Activated CD4-positive, alpha-beta T cell treated with anti-CD3 and anti-CD28 coated beads, Interleukin-2, amount 10 ng/mL, durations not matched to agents 7 days and 5 days (primary cell): ENCODE results near the gene ATG16L1. TPM values are rescaled to one million over a fixed set of nuclear protein-coding genes. Genes with fewer than 3 reads are reported as not detected.

Experiments
- CTCF ChIA-PET: fragments of 350-600 bp; sonication (Branson Sonifier 250); formaldehyde crosslinking; loops from one replicate; lab custom pipeline; 2021; ENCODE audit warnings: antibody characterized with exemption; lab: Charles Lee
- POLR2A ChIA-PET: fragments of 350-600 bp; sonication (Branson Sonifier 250); formaldehyde crosslinking; loops from one replicate; lab custom pipeline; 2021; ENCODE audit warnings: antibody characterized with exemption; lab: Charles Lee
- DNase-seq: peaks from one replicate; pipeline ENCODE4 v3.0.0-alpha.2; 2020
- H3K27ac Mint-ChIP-seq: one replicate; pipeline ENCODE4 v1.8.0; 2021; ENCODE audit warnings: mild to moderate bottlenecking, moderate library complexity, mixed read lengths
- H3K27me3 Mint-ChIP-seq: one replicate; pipeline ENCODE4 v1.8.0; 2021; ENCODE audit warnings: mixed read lengths
- H3K36me3 Mint-ChIP-seq: one replicate; pipeline ENCODE4 v1.8.0; 2021; ENCODE audit warnings: low read depth, mixed read lengths
- H3K4me1 Mint-ChIP-seq: one replicate; pipeline ENCODE4 v1.8.0; 2021; ENCODE audit warnings: mixed read lengths
- H3K4me3 Mint-ChIP-seq: one replicate; pipeline ENCODE4 v1.8.0; 2021; ENCODE audit warnings: mild to moderate bottlenecking, moderate library complexity, mixed read lengths
- H3K9me3 Mint-ChIP-seq: one replicate; pipeline ENCODE4 v1.8.0; 2021; ENCODE audit warnings: mixed read lengths
- total RNA-seq, 2 experiments: library from RNA; stranded (reverse); gene quantifications; one replicate each; pipeline ENCODE4 v1.2.3, GENCODE V29; 2021

ATG16L1 gene
- total RNA-seq, 2 experiments from 2014 or later: 52.6 to 55.4 TPM

GRCh38 chr2:233248999-233249398 lies 2.5 kb upstream of the ATG16L1 start:
- Mint-ChIP-seq H3K4me1 (peaks cover 61% of the 10 kb centered on the region), H3K27ac (peak overlapping the region; percentile 59), H3K9me3 (no peaks in the 10 kb centered on the region), H3K4me3 (no peak overlapping the region), H3K36me3 (peaks cover 25% of the 10 kb centered on the region), H3K27me3 (no peaks in the 10 kb centered on the region)
- peak; percentile 20 for DNase-seq
- ChIA-PET POLR2A (interaction anchor here (0.6 kb wide), 1 partner anchor 127 kb away, joined by 3 read pairs; no protein-coding TSS in a partner anchor), CTCF (interaction anchor here (1.5 to 3.9 kb wide), 4 partner anchors 8 to 19 kb away, joined by 4 to 35 read pairs (median 6); no protein-coding TSS in a partner anchor)

- Mint-ChIP-seq H3K4me3 (no peak overlapping the region), H3K9me3 (no peaks in the 10 kb centered on the region), H3K27me3 (no peaks in the 10 kb centered on the region), H3K36me3 (peaks cover 32% of the 10 kb centered on the region), H3K27ac (peak overlapping the region; percentile 98), H3K4me1 (peaks cover 71% of the 10 kb centered on the region)
- ChIA-PET POLR2A (interaction anchor here (1.0 kb wide), 1 partner anchor 190 kb away, joined by 3 read pairs; the partner anchor contains the start of gene INPP5D), CTCF (interaction anchor here (0.8 to 4.1 kb wide), 23 partner anchors 9 to 709 kb away, joined by 3 to 45 read pairs (median 4); partner anchors contain the start of gene INPP5D)
- DNase-seq: no peak
Measured at GRCh38 chr2:233250568-233250967, 905 bp upstream of the ATG16L1 start.

GRCh38 chr2:233250985-233251305 lies 528 bp upstream of the ATG16L1 start:
- H3K4me1 Mint-ChIP-seq: peaks cover 75% of the 10 kb centered on the region
- H3K27ac Mint-ChIP-seq: peak overlapping the region; percentile 98
- no peak for DNase-seq
- peak overlapping the region; percentile 88 for H3K4me3 Mint-ChIP-seq
- no peaks in the 10 kb centered on the region for H3K9me3 Mint-ChIP-seq
- POLR2A ChIA-PET: interaction anchor here (1.0 kb wide), 1 partner anchor 191 kb away, joined by 3 read pairs; the partner anchor contains the start of gene INPP5D
- H3K36me3 Mint-ChIP-seq: peaks cover 36% of the 10 kb centered on the region
- no peaks in the 10 kb centered on the region for H3K27me3 Mint-ChIP-seq
- CTCF ChIA-PET: interaction anchor here (0.8 to 4.1 kb wide), 24 partner anchors 10 to 709 kb away, joined by 3 to 45 read pairs (median 4); partner anchors contain the start of gene INPP5D

GRCh38 chr2:233252227-233252626 lies 754 bp downstream of the ATG16L1 start:
- ChIA-PET POLR2A (interaction anchor here (0.6 to 0.7 kb wide), 2 partner anchors 191 to 624 kb away, joined by 3 to 7 read pairs; no protein-coding TSS in a partner anchor), CTCF (interaction anchor here (1.1 to 4.1 kb wide), 7 partner anchors 11 to 122 kb away, joined by 3 to 45 read pairs (median 5); no protein-coding TSS in a partner anchor)
- H3K27ac Mint-ChIP-seq: peak overlapping the region; percentile 98
- H3K4me1 Mint-ChIP-seq: peaks cover 71% of the 10 kb centered on the region
- no peaks in the 10 kb centered on the region for H3K27me3 Mint-ChIP-seq
- peaks cover 42% of the 10 kb centered on the region for H3K36me3 Mint-ChIP-seq
- H3K4me3 Mint-ChIP-seq: peak overlapping the region; percentile 88
- H3K9me3 Mint-ChIP-seq: no peaks in the 10 kb centered on the region
- no peak for DNase-seq

- ChIA-PET POLR2A (interaction anchor here (1.8 kb wide), 1 partner anchor 12 kb away, joined by 5 read pairs; no protein-coding TSS in a partner anchor), CTCF (no interaction called here)
- H3K27me3 Mint-ChIP-seq: no peaks in the 10 kb centered on the region
- DNase-seq: no peak
- no peaks in the 10 kb centered on the region for H3K9me3 Mint-ChIP-seq
- H3K27ac Mint-ChIP-seq: no peak overlapping the region
- H3K4me3 Mint-ChIP-seq: no peak overlapping the region
- H3K36me3 Mint-ChIP-seq: peaks cover 69% of the 10 kb centered on the region
- peaks cover 72% of the 10 kb centered on the region for H3K4me1 Mint-ChIP-seq
Measured at GRCh38 chr2:233255151-233255550, 3.7 kb downstream of the ATG16L1 start.

DNA sequence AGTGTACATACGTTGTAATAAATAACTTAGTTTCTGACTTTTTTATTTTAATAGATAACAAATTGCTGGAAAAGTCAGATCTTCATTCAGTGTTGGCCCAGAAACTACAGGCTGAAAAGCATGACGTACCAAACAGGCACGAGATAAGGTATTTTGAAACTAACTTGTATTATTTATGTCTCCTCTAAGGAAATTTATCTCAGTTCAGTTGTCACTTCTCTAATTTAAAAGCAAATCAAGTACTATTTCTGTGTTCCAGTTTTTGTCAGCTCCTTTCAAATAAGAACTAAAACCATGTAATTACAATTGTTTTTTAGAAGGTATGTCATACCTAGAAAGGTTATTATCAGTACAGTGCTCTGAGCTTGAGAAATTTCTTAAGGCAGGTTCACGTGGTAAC lies 4.6 kb downstream of the ATG16L1 start:
- ChIA-PET CTCF (interaction anchor here (1.3 kb wide), 1 partner anchor 9 kb away, joined by 4 read pairs; no protein-coding TSS in a partner anchor), POLR2A (interaction anchor here (1.8 kb wide), 1 partner anchor 11 kb away, joined by 5 read pairs; no protein-coding TSS in a partner anchor)
- no peaks in the 10 kb centered on the region for H3K27me3 Mint-ChIP-seq
- no peaks in the 10 kb centered on the region for H3K9me3 Mint-ChIP-seq
- peaks cover 68% of the 10 kb centered on the region for H3K36me3 Mint-ChIP-seq
- no peak for DNase-seq
- no peak overlapping the region for H3K4me3 Mint-ChIP-seq
- H3K4me1 Mint-ChIP-seq: peaks cover 70% of the 10 kb centered on the region
- H3K27ac Mint-ChIP-seq: peak overlapping the region; percentile 62

DNA sequence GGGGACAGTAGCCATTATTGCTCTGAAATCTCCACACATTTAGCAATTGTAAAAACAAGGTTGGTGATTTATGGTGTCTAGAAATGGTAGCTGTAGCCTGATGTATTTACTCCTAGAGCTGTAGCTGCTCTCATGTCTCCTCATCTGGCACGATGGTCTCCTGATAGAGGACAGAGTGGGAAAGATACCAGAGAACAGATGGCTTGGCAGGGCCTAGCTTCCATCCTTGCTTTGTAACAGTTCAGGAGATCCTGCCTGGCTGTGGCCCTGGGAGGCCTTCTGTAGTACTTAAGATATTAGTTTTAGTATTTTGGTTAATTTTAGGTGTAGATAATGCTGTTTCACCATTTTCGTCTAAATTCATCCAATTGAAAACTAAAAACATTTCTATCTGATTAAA lies 6.7 kb downstream of the ATG16L1 start:
- peaks cover 78% of the 10 kb centered on the region for H3K36me3 Mint-ChIP-seq
- POLR2A ChIA-PET: no interaction called here
- H3K4me1 Mint-ChIP-seq: peaks cover 78% of the 10 kb centered on the region
- CTCF ChIA-PET: interaction anchor here (0.9 kb wide), 1 partner anchor 28 kb away, joined by 3 read pairs; no protein-coding TSS in a partner anchor
- no peaks in the 10 kb centered on the region for H3K27me3 Mint-ChIP-seq
- H3K9me3 Mint-ChIP-seq: no peaks in the 10 kb centered on the region
- DNase-seq: no peak
- peak overlapping the region; percentile 57 for H3K27ac Mint-ChIP-seq
- H3K4me3 Mint-ChIP-seq: no peak overlapping the region

GRCh38 chr2:233259730-233260129 lies 8.3 kb downstream of the ATG16L1 start:
- H3K27ac Mint-ChIP-seq: peak overlapping the region; percentile 47
- H3K9me3 Mint-ChIP-seq: no peaks in the 10 kb centered on the region
- no peaks in the 10 kb centered on the region for H3K27me3 Mint-ChIP-seq
- peaks cover 80% of the 10 kb centered on the region for H3K36me3 Mint-ChIP-seq
- DNase-seq: no peak
- ChIA-PET CTCF (interaction anchor here (1.5 to 6.7 kb wide), 2 partner anchors 8 kb away, joined by 5 to 45 read pairs; partner anchors contain the start of gene ATG16L1), POLR2A (no interaction called here)
- H3K4me1 Mint-ChIP-seq: peaks cover 65% of the 10 kb centered on the region
- no peak overlapping the region for H3K4me3 Mint-ChIP-seq

DNA sequence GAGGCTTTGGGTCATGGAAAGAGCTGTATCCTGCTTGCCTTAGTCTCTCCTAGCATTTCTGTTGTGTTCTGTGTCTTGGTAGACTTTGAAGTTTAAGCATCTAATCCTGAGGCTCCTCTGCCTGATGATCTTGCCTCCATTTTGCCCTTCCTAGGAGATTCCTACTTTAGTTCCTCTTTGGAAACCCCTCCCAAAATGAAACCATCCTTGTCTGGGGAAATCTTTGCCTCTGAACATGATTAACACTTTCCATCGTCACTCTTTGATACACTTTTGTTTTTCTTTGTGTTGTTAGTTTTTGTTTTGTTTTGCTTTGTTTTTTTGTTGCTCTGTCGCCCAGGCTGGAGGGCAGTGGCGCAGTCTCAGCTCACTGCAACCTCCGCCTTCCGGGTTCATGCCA lies 9.2 kb downstream of the ATG16L1 start:
- Mint-ChIP-seq H3K4me1 (peaks cover 59% of the 10 kb centered on the region), H3K27ac (no peak overlapping the region), H3K4me3 (no peak overlapping the region), H3K9me3 (no peaks in the 10 kb centered on the region), H3K36me3 (peaks cover 83% of the 10 kb centered on the region), H3K27me3 (no peaks in the 10 kb centered on the region)
- ChIA-PET POLR2A (no interaction called here), CTCF (interaction anchor here (0.6 to 6.7 kb wide), 2 partner anchors 9 to 34 kb away, joined by 3 to 45 read pairs; partner anchors contain the start of gene ATG16L1)
- no peak for DNase-seq

GRCh38 chr2:233261819-233262555 lies 10.5 kb downstream of the ATG16L1 start:
- Mint-ChIP-seq H3K4me3 (no peak overlapping the region), H3K36me3 (peaks cover 89% of the 10 kb centered on the region), H3K9me3 (no peaks in the 10 kb centered on the region), H3K27me3 (no peaks in the 10 kb centered on the region), H3K4me1 (peaks cover 66% of the 10 kb centered on the region), H3K27ac (peak overlapping the region; percentile 39)
- ChIA-PET POLR2A (no interaction called here), CTCF (interaction anchor here (0.6 to 6.7 kb wide), 3 partner anchors 10 to 236 kb away, joined by 3 to 45 read pairs (median 4); partner anchors contain the start of gene ATG16L1)
- DNase-seq: no peak

DNA sequence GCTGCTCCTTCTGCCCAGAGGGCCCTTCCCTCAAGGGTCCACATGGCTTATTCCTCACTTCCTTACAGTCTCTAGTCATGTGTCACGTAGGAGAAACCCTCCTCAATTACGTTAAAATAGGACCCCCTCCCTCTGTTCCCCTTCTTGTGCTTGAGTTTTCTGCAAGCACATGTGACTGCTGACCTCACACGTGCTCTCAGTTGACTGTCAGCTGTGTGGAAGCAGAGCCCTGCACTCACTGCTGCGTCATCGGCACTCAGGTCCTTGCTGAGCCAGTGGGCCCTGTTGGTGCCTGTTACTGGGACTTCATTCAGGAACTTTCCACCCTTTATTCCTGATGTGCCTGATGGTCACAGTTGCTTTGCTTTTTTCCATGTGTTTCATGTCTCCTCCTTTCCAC lies 11.1 kb downstream of the ATG16L1 start:
- Mint-ChIP-seq H3K27me3 (no peaks in the 10 kb centered on the region), H3K36me3 (peaks cover 89% of the 10 kb centered on the region), H3K27ac (peak overlapping the region; percentile 72), H3K4me3 (no peak overlapping the region), H3K4me1 (peaks cover 71% of the 10 kb centered on the region), H3K9me3 (no peaks in the 10 kb centered on the region)
- POLR2A ChIA-PET: no interaction called here
- DNase-seq: no peak
- CTCF ChIA-PET: interaction anchor here (0.6 to 6.7 kb wide), 4 partner anchors 11 to 236 kb away, joined by 3 to 45 read pairs (median 4); partner anchors contain the start of gene ATG16L1

- no peaks in the 10 kb centered on the region for H3K27me3 Mint-ChIP-seq
- peaks cover 74% of the 10 kb centered on the region for H3K4me1 Mint-ChIP-seq
- POLR2A ChIA-PET: no interaction called here
- H3K4me3 Mint-ChIP-seq: no peak overlapping the region
- peak overlapping the region; percentile 72 for H3K27ac Mint-ChIP-seq
- no peaks in the 10 kb centered on the region for H3K9me3 Mint-ChIP-seq
- DNase-seq: no peak
- CTCF ChIA-PET: interaction anchor here (1.2 to 6.7 kb wide), 3 partner anchors 11 to 91 kb away, joined by 3 to 45 read pairs (median 8); partner anchors contain the start of gene ATG16L1
- H3K36me3 Mint-ChIP-seq: peaks cover 90% of the 10 kb centered on the region
Measured at GRCh38 chr2:233263045-233263570, 11.6 kb downstream of the ATG16L1 start.
